ENCODE measurements around the gene TRIM25. TPM values are rescaled to one million over a fixed set of nuclear protein-coding genes. Genes with fewer than 3 reads are reported as not detected.
A peak's percentile ranks its signal among the peaks of the same experiment; 100 is the strongest.

The TRIM25 gene
- total RNA-seq, 1 donor from 2014 or later, result 105 TPM

DNA sequence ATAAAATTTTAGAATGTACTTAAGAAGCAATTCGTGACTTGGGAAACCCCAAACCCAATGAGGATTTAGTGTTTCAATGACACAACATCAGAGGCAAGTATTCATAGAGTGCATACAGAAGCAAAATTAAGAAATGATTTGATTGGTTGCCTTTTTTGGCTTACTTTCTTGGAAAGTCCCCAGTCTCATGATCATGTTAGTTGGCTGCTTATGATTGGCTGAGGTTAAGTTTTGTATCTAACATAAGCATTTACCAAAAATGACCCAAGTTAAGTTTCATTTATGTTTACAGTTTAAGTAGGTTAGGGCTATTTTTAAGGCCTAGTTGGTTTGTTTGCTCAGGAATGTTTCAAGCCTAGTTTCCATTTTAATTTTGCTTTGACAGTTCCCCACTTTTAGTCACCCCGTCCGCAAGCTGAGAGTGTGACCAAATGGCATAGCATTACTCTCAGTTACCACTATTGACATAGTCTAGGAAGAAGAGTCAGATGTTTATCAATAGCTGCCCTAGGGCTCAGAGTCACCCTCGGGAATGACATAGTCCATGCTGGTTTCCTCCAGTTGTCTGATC, 43.7 kb downstream of the TRIM25 start:
- no peak overlapping the region for H3K9ac ChIP-seq (ENCODE audit: low read length)
- H3K27ac ChIP-seq (ENCODE audit: low read depth, low read length), result no peak overlapping the region
- no peaks in the 10 kb centered on the region for H3K4me1 ChIP-seq (ENCODE audit: insufficient read depth, low read length)
- peaks cover 3% of the 10 kb centered on the region for H3K9me3 Mint-ChIP-seq (ENCODE audit: unreplicated experiment)
- peaks cover 5% of the 10 kb centered on the region for H3K4me1 Mint-ChIP-seq (ENCODE audit: low read depth, unreplicated experiment)
- no peaks in the 10 kb centered on the region for H3K79me2 ChIP-seq (ENCODE audit: insufficient read depth, low read length)
- no peaks in the 10 kb centered on the region for H4K20me1 ChIP-seq (ENCODE audit: insufficient read depth, low read length)
- no peak overlapping the region for H3K4me3 ChIP-seq (ENCODE audit: insufficient read depth, low read depth, low read length)
- TF ChIP-seq, protein P1, sequence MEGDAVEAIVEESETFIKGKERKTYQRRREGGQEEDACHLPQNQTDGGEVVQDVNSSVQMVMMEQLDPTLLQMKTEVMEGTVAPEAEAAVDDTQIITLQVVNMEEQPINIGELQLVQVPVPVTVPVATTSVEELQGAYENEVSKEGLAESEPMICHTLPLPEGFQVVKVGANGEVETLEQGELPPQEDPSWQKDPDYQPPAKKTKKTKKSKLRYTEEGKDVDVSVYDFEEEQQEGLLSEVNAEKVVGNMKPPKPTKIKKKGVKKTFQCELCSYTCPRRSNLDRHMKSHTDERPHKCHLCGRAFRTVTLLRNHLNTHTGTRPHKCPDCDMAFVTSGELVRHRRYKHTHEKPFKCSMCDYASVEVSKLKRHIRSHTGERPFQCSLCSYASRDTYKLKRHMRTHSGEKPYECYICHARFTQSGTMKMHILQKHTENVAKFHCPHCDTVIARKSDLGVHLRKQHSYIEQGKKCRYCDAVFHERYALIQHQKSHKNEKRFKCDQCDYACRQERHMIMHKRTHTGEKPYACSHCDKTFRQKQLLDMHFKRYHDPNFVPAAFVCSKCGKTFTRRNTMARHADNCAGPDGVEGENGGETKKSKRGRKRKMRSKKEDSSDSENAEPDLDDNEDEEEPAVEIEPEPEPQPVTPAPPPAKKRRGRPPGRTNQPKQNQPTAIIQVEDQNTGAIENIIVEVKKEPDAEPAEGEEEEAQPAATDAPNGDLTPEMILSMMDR (IDR thresholded peaks at IDR 0.05; ENCODE audit: insufficient read depth, low read depth, low read length), result no peak
- TF ChIP-seq EZH2 (IDR thresholded peaks at IDR 0.05; ENCODE audit: insufficient read depth, low read length), result no peak
- H2AFZ ChIP-seq (ENCODE audit: low read depth, low read length), result no peak overlapping the region
- no peak for DNase-seq (ENCODE audit: low read depth)
- H3K9me3 ChIP-seq (ENCODE audit: insufficient read depth, low read depth, low read length), result no peaks in the 10 kb centered on the region
- no peaks in the 10 kb centered on the region for H3K36me3 Mint-ChIP-seq (ENCODE audit: low read depth, unreplicated experiment)
- FAIRE-seq, result no peak
- H3K4me3 Mint-ChIP-seq (ENCODE audit: unreplicated experiment), result no peak overlapping the region
- H3K27ac Mint-ChIP-seq (ENCODE audit: unreplicated experiment), result no peak overlapping the region
- no peaks in the 10 kb centered on the region for H3K36me3 ChIP-seq (ENCODE audit: insufficient read depth, low read length)
- H3K4me2 ChIP-seq (ENCODE audit: low read length), result no peak overlapping the region
- H3K27me3 Mint-ChIP-seq (ENCODE audit: low read depth, unreplicated experiment), result no peaks in the 10 kb centered on the region
- no peaks in the 10 kb centered on the region for H3K27me3 ChIP-seq (ENCODE audit: insufficient read depth, low read length)

DNA sequence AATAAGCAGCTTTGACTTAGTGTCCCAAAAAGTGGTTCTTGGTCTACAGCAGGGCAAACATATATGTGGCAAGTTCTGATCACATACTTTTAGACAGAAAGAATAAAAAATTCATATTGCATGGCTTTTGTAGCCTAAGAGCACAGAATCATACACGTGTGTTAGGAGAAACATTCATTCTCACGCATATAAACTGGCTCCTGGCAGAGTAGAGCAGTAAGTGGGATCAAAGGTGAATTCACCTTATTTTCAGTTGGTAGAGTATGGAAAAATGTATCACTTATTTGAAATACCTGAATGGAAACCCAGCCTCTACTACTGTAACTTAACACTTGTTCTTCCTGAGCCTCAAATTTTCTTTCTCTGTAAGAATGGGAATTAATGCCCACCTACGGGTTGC, 45.1 kb downstream of the TRIM25 start:
- H3K4me2 ChIP-seq (ENCODE audit: low read length), result no peak overlapping the region
- DNase-seq (ENCODE audit: low read depth) (no peak), FAIRE-seq (no peak)
- Mint-ChIP-seq H3K27ac (ENCODE audit: unreplicated experiment) (no peak overlapping the region), H3K36me3 (ENCODE audit: low read depth, unreplicated experiment) (no peaks in the 10 kb centered on the region), H3K9me3 (ENCODE audit: unreplicated experiment) (peaks cover 3% of the 10 kb centered on the region), H3K27me3 (ENCODE audit: low read depth, unreplicated experiment) (no peaks in the 10 kb centered on the region), H3K4me3 (ENCODE audit: unreplicated experiment) (no peak overlapping the region), H3K4me1 (ENCODE audit: low read depth, unreplicated experiment) (peaks cover 5% of the 10 kb centered on the region)
- H3K36me3 ChIP-seq (ENCODE audit: insufficient read depth, low read length), result no peaks in the 10 kb centered on the region
- no peaks in the 10 kb centered on the region for H3K27me3 ChIP-seq (ENCODE audit: insufficient read depth, low read length)
- no peaks in the 10 kb centered on the region for H4K20me1 ChIP-seq (ENCODE audit: insufficient read depth, low read length)
- H2AFZ ChIP-seq (ENCODE audit: low read depth, low read length), result no peak overlapping the region
- no peaks in the 10 kb centered on the region for H3K4me1 ChIP-seq (ENCODE audit: insufficient read depth, low read length)
- H3K4me3 ChIP-seq (ENCODE audit: insufficient read depth, low read depth, low read length), result no peak overlapping the region
- TF ChIP-seq EZH2 (IDR thresholded peaks at IDR 0.05; ENCODE audit: insufficient read depth, low read length), result no peak
- no peaks in the 10 kb centered on the region for H3K9me3 ChIP-seq (ENCODE audit: insufficient read depth, low read depth, low read length)
- no peak overlapping the region for H3K27ac ChIP-seq (ENCODE audit: low read depth, low read length)
- no peaks in the 10 kb centered on the region for H3K79me2 ChIP-seq (ENCODE audit: insufficient read depth, low read length)
- no peak overlapping the region for H3K9ac ChIP-seq (ENCODE audit: low read length)

DNA sequence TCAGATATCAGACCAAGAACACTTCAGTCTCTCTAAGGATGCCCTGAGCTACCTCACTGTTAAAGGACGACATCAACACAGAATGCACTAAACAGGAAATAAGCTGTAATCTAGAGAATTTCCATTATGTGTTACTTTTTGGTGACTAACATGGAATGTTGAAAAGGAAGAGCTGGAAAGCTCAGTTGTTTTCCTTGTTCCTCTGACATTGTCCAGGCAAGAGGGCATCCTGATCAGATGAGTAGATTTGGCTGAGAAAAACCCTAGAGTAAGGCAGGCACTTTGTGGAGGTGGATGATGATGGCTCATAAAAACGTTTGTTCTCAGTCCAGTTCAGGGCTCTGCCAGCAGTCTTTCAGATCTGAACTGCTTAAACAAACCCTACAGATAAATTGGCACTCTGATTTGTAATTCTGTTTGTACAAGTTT, 45.9 kb downstream of the TRIM25 start:
- Histone ChIP-seq H3K36me3 (ENCODE audit: insufficient read depth, low read length) (no peaks in the 10 kb centered on the region), H2AFZ (ENCODE audit: low read depth, low read length) (no peak overlapping the region), H4K20me1 (ENCODE audit: insufficient read depth, low read length) (no peaks in the 10 kb centered on the region), H3K79me2 (ENCODE audit: insufficient read depth, low read length) (no peaks in the 10 kb centered on the region), H3K9ac (ENCODE audit: low read length) (no peak overlapping the region), H3K9me3 (ENCODE audit: insufficient read depth, low read depth, low read length) (no peaks in the 10 kb centered on the region), H3K4me2 (ENCODE audit: low read length) (no peak overlapping the region), H3K27ac (ENCODE audit: low read depth, low read length) (no peak overlapping the region), H3K4me1 (ENCODE audit: insufficient read depth, low read length) (no peaks in the 10 kb centered on the region), H3K27me3 (ENCODE audit: insufficient read depth, low read length) (no peaks in the 10 kb centered on the region), H3K4me3 (ENCODE audit: insufficient read depth, low read depth, low read length) (no peak overlapping the region)
- H3K9me3 Mint-ChIP-seq (ENCODE audit: unreplicated experiment), result peaks cover 3% of the 10 kb centered on the region
- DNase-seq (ENCODE audit: low read depth) (peak; percentile 14), FAIRE-seq (peak; percentile 73)
- TF ChIP-seq, protein P1 (IDR thresholded peaks at IDR 0.05; ENCODE audit: insufficient read depth, low read depth, low read length), result no peak
- no peak for TF ChIP-seq EZH2 (IDR thresholded peaks at IDR 0.05; ENCODE audit: insufficient read depth, low read length)
- H3K36me3 Mint-ChIP-seq (ENCODE audit: low read depth, unreplicated experiment), result no peaks in the 10 kb centered on the region
- H3K4me1 Mint-ChIP-seq (ENCODE audit: low read depth, unreplicated experiment), result peaks cover 5% of the 10 kb centered on the region
- no peak overlapping the region for H3K4me3 Mint-ChIP-seq (ENCODE audit: unreplicated experiment)
- no peak overlapping the region for H3K27ac Mint-ChIP-seq (ENCODE audit: unreplicated experiment)
- H3K27me3 Mint-ChIP-seq (ENCODE audit: low read depth, unreplicated experiment), result no peaks in the 10 kb centered on the region

All from astrocyte (in vitro differentiated cells and primary cell).